HG03175 (cell line): Measurements from ENCODE around the gene ZFP3.
"Not testable (repeated sequence)": the region's sequence is repeated elsewhere in the genome, so short reads cannot be mapped to it uniquely, and the experiment has no call there.

Source experiments
- ATAC-seq: cut with Tn5 transposase; IDR thresholded peaks from one replicate; pipeline ENCODE4 v1.9.1; 2021; ENCODE audit warnings: mild to moderate bottlenecking, moderate library complexity; ENCODE audit not compliant: unreplicated experiment

Gene ZFP3

DNA sequence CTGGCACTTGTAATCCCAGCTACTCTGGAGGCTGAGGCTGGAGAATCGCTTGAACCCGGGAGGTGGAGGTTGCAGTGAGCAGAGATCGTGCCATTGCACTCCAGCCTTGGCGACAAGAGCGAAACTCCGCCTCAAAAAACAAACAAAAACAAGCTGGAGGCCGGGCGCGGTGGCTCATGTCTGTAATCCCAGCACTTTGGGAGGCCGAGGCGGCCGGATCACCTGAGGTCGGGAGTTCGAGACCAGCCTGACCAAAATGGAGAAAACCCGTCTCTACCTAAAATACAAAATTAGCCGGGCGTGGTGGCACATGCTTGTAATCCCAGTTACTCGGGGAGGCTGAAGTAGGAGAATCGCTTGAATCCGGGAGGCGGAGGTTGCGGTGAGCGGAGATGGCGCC, 992 bp upstream of the ZFP3 start:
- not testable (repeated sequence) for ATAC-seq

DNA sequence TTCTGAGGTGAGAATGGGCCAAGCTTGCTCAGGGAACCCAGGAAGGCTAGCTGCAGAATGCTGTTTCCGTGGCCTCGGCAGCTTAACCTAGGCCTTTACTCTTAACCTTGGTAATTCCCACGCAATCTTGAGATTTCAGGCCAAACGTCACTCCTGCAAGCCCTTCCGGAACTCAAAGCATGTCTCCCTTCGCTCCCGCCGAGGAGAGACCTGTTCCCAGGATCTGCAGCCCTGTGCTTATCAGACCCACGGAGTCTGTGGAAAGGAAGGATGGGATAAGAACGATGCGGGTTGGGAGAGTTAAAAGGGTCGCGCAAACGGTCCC, 524 bp upstream of the ZFP3 start:
- ATAC-seq: no peak

DNA sequence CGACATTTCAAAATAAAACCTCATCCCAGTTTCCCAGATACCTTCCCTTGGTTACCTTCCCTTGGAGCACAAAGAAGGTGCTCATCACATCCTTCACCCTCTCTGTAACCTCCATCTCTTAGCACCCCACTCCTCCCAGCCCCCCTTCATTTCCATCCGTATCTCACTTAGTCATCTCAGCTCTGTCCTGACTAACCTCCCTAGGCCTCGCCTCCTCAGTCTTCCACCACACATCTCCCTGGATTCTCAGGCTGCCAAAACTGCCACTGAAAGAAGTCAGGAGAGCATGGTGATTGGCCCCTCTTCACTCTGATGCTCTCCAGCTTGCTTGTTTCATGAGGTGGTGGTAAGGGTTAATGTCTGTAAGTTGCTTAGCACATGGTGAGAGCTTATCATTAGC, 2.3 kb downstream of the ZFP3 start:
- no peak for ATAC-seq

DNA sequence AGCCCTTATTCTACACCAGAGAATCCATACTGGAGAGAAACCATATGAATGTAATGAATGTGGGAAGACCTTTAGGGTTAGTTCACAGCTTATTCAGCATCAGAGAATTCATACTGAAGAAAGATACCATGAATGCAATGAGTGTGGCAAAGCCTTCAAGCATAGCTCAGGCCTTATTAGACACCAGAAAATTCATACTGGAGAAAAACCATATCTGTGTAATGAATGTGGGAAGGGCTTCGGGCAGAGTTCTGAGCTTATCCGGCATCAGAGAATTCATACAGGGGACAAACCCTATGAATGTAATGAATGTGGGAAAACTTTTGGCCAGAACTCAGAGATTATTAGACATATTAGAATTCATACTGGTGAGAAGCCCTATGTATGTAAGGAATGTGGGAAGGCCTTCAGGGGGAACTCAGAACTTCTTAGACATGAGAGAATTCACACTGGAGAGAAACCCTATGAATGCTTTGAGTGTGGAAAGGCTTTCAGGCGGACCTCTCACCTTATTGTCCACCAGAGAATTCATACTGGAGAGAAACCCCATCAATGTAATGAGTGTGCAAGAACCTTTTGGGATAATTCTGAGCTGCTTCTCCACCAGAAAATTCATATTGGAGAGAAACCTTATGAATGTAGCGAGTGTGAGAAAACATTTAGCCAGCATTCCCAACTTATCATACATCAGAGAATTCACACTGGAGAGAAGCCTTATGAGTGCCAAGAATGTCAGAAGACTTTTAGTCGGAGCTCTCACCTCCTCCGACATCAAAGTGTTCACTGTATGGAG, 14.1 kb downstream of the ZFP3 start:
- ATAC-seq: no peak

DNA sequence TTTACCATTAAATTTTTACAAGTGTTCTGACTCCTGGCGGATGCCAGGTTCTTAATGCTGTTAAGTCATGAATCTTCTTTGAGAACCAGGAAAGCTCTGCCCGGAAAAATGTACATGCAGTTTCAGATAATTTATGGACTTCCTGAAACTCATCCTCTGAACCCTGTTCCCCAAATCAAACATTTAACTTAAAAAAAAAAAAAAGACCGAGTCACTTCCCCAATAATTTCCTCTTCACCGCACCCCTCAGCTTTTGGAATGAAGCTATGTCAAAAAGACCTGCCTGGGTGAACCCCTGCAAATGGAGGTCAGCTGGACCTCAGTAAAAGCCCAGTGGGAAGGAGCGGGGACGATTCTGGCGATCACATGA, 18.4 kb downstream of the ZFP3 start:
- no peak for ATAC-seq

DNA sequence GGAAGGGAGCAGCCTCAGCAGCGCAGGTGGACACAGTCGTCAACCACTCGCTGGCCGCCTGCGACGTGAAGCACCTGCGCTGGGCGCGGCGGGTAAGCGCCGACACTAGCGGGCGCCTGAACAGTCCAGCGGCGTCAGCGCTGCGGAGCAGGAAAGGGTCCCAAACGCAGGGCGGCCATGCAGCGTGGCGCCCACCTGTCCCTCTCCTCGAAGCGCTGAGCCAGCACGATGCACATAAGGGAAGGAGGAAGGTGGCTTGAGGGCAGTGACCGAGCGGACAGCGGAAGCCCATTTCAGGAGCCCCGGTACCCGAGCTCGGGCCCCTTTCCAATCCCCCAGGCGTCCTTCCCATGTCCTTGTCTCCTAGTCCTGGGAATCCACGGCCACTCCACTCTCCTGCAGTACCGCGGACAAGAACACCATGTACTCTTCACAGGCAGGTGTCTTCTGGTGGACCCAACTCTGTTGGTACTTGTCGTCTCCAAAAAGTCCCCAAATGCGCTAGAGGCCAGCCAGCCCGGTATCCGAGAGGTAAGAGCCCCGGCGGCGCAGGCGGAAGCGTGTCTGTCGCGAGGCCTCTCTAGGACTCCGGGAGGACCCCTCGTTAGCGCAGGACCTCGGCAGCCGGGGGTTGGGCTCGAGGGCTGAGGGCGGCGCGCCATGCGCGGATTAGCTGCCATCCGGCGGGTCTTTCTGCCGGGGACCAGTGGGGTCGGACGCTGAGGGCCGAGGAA, 19.0 kb downstream of the ZFP3 start:
- ATAC-seq: no peak

DNA sequence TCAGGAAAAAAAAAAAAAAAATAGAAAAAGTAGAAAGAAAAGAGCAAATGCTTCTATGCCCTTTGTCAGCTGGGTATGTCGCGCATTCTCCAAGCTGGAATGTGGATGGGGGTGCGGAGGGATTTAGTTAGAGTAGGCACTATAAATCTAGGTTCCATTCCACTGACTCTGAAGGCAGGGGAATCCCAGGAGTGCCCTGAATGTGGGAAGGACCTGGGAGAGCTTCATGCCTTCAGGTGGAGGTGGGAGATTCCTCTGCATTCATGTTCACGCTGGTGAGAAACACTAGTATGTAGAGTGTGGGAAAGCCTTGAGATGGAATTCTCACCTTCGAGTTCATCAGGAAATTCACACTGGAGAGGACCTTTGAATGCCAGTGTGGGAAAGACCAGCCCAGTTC, 21.0 kb downstream of the ZFP3 start:
- ATAC-seq: no peak

DNA sequence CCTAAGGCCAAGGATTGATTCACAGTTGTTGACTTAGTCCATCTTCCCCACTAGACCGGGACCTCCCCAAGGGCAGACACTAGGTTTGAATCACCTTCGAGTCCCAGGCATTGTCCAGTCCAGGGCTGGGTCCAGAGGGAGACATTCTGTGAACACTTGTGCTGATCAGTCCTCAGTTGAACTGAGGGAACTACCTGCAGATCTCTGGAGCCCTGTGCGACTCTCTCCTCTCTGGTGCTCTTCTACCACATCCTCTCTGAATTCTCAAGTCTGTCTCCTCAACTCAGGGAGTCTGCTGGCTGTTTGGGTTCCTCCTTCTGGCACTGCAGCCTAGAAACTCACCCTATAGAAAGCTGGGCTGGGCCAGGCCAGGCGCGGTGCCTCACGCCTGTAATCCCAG, 22.6 kb downstream of the ZFP3 start:
- ATAC-seq: no peak

DNA sequence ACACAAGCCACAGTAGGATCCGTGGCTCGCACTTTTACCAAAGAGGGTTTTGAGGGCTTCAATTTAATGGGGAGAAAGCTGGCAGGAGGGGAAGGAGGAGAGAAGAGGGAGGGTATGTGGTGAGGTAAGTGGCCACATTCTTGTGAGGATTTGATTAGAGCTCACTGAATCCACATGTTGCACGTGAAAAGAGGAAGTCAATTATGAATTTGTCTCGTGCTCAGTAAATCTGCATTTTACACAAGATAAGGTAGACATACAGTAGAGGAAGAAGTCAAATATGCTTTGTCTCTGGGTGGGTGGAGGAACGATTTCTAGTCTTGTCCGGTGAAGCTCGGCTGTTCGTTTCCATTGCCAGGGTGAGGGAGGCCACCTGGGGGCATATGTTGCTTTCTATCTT, 32.5 kb downstream of the ZFP3 start:
- ATAC-seq: no peak

DNA sequence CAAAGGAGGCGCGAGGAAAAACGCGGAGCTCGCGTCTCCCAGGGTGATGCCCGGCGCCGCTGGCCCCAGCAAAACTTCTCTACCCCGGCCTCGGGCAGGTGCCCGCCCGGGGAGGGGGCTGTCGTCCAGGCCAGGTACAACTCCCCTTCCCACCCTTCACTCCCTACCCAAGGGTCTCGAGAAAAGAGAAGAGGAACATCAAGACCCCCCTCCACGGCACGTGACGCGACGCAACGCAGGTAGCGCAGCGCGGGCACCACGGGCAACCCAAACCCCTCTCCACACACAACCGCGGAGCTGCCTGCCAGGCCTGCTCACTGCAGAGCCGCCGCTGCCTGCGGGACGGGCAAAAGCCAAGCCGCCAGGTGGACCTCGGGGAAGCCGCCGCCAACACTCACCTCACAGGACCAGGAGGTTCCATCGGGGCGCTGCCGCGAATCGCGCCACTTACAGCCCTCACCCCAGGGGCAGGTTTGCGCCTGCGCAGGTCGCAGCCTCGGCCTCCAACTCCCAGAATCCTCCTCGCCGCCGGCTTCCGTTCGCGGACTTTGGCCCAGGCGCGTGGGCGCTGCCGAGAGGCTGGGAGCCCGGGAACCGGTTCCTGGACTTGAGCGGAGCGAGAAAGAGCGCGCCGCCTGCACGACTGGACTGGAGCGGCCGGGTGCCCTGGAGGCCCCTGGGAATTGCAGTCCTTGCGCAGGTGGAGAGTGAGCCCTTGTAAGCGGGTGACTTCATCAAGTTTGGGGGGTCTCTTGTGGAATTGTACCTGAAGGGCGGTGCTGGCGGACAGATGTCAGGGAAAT, 33.3 kb downstream of the ZFP3 start, which contains the start of gene ZNF232:
TSS of gene ZNF232 (minus strand) at position 477 of the 803 bp plus-strand sequence. CDS start at position 421, 56 bp downstream.
- peak; percentile 87 for ATAC-seq

DNA sequence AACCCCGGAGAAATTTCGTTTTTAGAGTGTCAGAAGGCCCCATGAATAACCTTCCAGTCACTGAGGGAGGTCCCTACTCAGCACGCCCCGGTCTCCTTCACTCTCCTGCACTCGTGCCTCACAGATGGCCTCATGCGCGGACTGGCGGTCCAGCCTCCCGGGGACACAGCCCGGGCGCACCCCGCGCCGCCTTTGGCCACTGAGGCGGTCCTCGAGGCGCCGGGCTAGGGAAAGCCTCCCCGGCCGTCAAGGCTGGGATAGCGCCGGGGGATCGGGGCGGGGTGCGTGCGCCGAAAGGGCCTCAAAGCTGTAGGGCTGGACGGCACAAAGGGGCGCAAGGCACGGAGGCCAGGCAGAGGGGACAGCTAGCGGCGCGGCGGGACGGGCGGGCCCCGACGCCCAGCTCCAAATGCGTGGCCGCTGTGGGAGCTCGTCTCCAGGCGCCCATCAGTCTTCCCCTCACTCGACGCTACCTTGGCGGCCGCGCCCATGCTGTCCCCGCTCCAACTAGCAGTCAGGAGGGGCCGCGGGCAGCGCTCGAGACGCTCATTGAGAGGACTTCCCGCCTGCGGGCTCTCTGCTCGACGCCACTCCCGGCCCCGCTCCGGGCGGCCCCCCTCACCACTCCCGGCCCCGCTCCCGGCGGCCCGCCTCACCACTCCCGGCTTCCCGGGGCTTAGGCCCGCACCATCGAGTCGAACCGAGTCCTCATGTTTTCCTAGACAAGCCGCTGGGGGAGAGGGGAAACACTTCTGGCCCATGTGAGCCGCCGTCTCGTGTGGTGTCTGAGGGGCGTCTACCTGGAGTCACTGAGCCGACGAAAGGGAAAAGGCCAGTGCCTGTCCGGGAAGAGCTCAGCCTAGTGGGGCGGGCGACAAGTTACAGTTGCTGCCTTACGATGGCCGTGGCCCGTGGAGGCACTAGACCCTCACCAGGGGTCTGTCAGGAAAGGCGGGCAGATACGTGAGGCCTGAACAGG, 37.7 kb downstream of the ZFP3 start, which contains the start of gene USP6:
TSS of gene USP6 (plus strand) at position 360 of the 979 bp plus-strand sequence. CDS start 14,336 bp downstream, outside the sequence.
- ATAC-seq: no peak

DNA sequence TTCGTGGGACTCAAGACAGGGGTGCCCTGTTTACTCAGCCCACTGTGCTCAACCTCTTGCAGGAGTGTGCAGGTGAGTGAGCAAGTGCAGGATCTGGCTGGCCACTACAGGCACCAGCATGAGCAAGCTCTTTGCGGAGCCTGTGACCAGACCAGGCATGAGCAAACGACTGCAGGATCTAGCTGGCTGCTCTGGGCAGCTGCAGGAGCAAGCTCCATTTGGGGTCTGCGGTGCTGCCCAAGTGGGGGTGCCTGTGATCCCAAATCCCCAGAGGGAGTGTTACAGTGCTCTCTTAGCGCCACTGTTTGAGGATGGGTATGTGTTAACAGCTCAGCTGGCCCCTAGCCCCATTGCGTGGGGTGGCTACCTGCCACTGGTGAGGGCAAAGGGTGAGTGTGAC, 40.0 kb downstream of the ZFP3 start:
- no peak for ATAC-seq

DNA sequence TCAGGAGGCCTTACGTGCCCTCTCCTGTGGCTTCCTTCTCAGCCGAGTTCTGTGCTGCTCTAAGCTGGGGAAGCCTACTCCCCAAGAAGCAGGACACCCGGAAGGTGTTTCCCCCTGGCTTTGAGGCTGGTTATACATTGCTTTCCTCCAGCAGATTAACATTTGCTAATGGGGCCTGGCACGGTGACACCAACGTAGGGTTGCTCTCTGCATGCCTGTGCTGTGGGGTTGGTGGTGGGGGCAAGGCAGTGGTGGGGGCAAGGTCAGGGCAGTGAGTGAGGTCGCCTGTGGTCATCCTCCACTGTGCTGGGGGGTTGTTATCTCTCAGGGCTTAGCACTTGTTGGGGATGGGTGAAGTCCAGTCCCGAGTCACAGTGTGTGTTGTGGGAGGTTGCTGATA, 41.8 kb downstream of the ZFP3 start:
- ATAC-seq: no peak

DNA sequence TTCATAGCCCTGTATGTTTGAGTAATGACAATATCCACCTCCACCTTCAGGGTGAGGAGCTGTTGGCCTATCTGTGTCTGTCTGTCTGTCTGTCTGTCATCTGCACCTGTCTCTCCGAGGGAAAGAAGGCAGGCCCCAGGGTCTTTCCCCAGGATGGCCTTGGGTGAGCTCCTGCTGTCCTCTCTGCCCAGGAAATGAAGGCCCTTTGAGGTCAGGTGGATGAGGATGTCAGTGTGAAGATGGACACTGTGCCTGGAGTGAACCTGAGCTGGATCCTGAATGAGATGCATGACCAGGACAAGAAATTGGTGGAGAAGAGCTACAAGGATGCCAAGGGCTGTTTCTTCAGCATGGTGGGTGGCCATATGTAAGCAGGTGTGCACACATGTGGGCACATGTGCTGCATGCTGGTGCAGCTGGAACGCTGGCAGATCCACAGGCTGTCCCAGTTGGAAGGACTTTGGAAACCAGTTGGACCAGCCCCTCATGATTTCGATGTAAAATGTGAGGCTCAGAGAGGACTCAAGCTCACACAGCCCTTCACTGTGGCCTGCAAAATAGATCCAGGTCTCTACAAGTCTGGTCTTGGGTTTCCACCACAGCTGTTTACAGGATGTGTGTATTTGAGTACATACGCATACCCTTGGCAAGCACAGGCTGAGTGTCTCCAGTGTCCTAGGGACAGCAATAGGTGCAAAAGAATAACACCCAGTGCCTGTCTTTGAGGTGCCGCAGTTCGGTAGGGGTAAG, 42.3 kb downstream of the ZFP3 start:
- ATAC-seq: not testable (repeated sequence)

DNA sequence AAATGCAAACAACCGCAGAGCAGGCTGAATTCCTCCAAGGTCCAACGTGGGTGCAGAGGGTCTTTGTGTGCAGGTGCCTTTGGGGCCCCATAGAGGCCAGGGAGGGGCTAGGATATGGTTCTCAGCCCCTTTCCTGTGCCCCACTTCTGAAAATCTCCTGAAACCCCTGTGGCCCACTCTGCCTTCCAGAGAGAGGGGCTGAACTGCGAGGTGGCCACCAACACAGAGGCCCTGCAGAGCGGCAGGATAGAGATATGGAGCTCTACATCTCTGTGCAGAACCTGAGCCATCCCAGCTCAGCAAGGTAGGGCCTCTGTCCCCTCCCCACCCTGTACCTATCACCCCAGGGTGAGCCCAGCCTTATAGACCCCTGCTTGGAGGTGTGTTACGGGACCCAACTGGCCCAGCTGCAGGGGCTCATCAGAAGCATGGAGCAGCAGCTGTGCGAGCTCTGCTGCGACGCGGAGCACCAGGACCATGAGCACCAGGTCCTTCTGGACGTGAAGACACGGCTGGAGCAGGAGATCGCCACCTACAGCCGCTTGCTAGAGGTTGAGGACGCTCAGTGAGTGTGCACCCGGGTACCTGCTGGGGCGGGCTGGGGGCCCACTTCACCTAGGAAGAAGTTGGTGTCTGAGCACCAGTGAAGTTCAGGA, 43.0 kb downstream of the ZFP3 start:
- ATAC-seq: no peak

DNA sequence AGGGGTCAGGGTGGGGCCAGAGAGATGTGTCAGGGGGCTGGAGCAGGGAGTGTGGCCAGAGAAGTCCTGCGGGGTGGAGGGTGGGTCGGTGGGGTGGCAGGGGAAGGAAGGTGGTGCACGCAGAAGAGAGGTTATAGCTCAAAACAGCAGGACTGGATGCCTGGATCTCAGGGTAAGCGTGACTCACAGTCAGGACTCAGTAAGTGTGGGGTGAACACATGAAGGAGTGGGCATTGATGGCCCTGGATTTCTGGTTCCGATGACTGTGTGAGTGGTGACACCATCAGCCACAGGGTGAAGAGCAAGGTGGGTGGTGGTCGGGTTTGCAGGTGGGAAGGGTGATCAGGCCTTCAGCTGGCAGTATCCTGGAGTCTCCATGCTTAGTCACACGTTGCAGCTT, 43.8 kb downstream of the ZFP3 start:
- ATAC-seq: not testable (repeated sequence)

DNA sequence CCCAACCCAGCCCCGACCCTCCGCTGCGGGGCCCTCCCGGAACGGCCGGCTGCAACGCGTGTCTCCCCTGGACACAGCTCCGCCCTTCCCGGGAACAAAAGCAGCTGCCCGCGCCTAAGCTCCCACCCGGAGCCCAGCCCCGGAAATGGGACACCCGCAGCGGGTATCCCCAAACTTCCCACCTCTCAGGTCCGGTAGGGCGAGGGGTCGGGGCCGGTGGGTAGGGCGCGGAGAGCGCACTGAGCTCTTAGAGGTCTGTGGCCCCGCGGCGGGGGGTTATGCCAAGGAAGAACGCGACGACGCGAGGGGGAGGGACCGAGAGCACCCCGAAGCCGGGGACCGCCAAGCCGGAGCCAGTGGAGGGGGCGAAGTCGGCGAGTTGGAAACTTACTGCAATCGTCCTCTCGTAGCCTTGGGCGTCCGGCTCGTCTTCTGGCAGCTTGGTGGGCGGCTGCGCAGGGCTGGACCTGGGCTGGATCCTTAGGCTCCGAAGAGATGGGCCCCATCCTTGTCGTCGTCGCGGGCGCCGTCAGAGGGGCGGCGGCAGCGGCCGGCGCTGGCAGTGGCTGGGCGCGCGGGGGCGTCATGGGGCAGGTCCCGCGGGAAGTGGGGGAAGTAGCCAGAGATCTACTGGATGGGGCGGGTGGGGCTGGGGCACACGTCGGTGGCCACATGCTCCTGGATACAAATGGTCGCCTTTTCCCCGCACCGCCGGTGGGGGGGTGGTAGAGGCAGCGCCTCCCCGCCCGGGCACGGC, 44.5 kb downstream of the ZFP3 start:
- no peak for ATAC-seq

DNA sequence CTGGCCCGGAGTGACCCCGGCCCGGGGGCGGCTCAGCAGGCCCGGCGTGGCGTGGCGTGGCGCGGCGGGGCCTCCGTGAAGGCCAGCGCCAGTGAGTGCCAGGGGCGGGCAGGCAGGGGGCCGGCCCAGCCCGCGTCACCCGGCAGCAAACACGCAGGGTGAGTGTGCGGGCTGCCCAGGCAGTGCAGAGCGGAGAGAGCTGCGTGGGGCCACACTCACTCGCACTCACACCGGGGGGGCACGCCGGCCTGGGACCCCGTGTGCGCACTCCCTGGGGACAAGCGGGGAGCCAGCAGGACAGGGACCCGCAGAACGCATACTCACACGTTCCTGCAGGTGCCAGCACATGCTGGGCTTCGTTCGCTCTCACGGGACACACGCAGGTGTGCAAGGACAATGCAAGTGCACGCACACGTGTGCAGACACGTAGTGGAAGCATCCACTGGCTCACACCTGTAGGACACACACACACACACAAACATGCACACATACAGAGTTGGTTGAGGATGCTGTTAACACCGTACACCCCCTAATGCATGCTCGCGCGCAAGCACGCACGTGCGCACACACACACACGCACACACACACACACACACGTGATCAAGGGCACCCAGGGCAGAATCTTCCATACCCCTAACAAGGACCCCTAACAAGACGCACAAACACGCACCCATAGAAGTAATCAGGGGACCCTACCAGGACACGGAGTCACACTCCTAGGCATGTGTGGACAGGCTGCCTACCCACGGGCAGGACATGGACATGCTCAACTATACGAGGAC, 45.3 kb downstream of the ZFP3 start:
- ATAC-seq: no peak
